ENCODE measurements around the gene KCNMA1.

KCNMA1 gene

DNA sequence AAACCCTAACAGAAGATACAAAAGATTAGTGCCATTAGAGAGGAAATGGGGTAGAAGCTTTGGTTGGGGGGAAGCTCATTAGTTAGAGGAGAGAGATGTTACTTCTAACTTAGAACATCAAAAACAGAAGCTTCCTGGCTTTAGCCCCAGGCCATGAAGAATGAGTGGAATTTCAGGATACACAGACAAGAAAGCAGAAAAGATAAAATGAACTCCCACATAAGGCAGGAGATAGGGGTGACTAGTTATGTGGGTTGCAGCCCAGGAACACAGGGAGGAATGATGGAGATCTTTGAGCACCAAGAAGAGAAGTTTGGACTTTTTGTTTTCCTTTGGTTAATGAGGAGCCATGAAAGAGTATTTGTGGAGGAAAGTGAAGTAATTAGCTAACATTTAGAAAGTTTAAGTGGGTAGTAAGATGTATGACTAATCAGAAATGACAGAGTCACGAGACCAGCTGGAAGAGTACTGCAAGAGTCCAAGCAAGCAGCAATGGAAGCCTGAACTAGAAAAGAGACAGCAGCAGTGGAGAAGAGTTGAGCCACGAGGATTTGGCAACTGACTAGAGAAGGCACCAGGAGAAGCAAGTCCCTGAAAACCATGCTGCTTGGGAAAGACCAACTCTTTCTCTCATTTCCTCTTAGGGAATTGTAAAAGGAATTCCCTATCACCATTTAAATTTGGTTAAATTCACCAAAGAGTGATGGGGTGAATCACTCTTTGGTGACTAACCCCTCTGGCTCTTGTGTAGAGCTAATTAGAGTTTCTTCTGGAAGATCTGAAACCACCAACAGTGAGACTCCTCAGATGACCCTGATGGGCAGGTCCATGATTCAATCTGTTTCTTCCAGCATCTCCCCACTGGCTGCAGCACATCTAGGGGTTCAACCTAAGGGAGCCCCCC lies 131.9 kb downstream of the KCNMA1 start:
- DNase-seq: no peak

DNA sequence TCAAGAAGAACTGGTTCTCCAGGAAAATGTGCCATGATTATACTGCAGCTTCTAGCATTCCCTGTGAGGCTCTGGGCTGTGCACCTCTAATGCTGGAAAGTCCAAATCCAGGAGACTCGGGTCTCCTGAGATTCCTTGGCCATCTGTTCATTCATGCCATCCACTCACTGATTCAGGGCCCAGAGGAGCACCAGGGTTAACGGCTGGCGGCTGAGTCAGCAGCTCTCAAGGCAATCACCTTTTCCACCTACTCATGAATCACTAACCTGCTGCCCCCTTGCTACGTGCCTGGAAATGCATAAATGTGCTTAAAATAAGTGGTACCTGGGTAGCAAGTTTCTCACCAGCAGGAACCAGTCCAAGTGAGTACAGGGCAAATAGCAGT lies 132.7 kb downstream of the KCNMA1 start:
- peak in 1 of 3 experiments; percentile 5 for DNase-seq

DNA sequence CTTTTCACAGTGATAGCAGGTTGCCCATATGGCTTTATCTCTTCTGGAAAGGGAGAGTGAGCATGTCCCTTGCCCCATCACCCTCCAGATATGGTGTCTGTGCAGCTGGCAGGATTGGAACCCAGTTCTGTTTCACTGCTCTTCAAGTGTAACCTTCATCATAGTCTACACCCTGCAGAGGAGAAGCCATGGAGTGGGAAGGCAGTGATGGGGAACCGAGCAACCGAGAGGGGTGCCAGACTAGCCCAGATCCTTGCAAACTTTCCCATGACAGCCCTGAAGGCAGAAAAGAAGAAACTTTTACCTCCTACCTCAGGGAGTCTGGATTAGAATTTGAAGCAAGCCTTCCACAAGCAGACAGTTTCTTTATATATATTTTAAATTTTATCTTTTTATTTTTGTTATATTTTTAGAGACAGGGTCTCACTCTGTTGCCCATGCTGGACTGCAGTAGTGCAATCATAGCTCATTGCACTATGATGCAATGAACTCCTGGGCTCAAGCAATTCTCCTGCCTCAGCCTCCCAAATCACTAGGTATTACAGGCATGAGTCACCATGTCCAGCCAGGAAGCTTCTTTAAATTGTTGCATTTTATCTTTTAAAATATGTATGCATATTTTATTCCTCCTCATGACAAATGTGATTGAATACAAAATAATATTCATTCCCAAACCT lies 133.3 kb downstream of the KCNMA1 start:
- no peak for DNase-seq

DNA sequence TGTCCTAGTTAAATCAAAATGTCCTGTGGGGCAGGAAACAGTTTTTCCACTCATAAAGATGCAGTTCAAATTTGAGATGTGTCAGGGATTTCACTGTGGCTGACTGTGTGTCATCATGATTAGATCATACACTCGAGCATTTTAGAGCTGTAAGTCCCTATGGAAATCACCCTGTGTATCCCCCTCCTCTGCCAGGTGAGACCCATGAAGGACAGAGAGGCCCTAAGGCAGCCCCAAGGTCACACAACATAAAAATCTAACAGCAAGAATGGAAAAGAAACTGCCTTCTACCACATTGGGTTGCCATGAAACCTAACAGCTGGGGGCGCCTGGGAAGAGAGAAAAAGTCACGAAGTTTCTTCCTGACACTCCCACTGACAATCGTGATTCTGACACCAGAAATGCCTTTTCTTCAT lies 135.8 kb downstream of the KCNMA1 start:
- DNase-seq: no peak

DNA sequence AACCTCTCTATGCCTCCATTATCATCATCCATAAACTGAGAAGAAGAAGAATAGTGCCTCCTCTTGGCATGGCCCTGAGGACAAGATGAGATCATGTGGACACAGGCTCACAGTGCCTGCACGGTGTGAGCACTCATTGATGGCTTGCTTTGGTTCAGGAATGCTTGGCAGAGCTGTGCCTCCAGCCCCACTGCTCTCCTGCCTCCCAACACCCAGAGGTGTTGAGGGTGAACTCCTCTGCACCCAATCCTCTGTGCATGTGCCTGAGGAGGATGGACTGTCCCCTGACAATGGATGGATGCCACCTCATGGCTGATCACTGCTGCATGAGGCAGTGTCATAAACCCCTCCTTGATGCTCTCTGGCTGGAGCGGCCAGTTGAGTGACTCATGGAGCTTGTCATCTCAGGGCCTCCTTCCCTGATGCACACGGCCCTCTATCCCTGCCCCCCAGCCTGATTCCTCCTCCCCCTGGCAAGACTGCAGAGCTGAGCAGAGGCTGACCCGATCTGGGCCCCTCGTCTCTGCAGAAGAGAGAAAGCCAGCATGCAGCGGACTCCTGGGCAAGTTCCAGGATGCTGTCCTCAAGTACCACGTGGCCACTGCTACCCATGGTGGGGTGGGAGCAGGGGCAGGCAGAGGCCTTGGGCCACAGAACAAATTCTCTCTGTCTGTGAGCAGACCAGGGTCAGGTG lies 136.3 kb downstream of the KCNMA1 start:
- DNase-seq: no peak

DNA sequence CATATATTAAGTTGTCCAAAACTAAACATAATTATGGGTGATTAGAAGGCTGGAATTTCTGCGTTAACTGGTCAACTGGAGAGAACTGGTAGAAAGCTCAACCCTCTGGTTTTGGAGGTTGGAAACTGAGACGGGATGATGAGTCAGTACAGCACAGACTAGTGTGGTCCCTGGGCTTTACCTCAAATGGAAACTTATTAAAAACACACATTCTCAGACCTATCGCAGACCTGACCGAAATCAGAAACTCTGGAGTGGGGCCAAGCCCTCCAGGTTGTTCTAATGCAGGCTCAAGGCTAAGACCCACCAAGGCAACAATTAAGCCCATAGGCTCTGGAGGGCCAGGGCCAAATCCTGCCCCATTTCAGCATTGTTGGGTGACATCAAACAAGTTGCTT lies 136.9 kb downstream of the KCNMA1 start:
- no peak for DNase-seq

DNA sequence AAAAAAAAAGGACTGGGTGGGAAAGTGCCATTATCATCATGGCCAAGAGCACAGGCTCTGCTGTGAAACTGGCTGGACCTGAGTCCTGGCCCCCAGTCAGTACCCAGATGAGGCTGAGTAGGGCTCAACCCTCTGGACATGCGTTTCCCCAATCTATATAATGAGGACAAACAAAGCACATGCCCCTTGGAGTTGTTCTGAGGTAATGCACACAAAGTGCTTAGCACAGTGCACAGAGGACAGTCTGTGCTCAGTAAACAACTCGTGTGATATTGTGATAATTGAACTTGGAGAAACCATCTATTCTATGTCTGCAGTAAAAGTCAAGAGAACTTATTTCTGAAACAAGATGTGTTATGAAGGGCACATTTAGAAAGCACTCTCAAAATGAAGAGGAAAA lies 138.8 kb downstream of the KCNMA1 start:
- no peak for DNase-seq

DNA sequence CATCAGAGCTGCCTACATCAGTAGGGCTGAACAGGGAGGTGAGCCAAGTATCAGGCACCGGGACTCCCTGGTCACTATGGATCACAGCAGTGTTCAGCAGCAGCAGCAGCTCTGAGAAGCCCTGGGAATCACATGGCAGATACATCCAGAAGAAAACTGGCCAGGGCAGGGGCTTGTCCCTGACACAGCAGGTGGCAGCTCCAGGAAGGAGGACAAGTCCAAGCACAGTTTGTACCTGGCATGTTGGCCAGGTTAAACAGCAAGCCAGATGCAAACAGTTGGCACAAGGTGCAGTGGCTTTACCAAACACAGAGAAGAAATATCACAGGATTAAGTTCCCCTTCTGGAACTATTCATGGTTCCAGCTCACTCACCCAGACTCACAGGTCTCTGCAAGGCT lies 139.4 kb downstream of the KCNMA1 start:
- DNase-seq: no peak

DNA sequence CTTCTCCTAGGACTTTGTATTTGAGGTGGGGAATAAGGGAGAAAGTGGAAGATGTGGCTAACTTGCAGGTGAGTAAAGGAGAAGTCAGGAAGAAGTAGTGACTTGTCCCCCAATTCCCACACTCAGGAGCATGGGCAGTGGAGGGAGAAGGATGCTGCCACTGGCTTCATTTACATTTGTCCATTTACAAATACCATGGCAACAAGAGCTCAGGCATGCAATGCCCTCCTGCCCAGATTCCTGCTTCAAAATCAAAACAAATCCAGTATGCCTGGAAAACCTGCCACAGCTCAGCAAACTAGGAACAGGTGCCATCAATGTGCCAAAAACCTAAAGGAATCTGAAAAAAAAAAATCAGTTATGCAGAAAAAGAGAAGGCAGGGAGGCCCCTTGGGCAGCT lies 139.9 kb downstream of the KCNMA1 start:
- DNase-seq: no peak

DNA sequence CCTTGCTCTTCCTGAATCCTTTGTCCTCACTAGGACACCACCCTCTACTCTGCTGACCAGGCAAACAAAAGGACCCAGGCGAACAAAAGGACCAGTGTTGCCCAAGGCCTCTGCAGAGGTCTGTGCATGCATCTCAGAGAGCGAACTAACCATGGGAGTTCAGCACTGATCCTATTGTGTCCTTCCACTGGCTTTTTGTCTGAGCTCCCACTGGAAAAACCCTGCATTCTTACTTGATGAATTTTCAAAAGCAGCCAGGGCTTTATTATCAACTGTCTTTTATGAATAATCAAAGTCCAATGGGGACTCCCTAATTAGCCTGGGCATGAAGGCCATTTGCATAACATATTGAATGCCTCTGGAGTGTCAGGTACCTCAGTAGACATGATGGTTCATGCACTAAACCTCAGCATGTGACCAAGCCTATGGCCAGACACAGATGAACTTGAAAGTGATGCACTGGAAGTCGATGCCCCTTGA lies 140.6 kb downstream of the KCNMA1 start:
- peak in 2 of 3 experiments; percentile 34 to 70 for DNase-seq

DNA sequence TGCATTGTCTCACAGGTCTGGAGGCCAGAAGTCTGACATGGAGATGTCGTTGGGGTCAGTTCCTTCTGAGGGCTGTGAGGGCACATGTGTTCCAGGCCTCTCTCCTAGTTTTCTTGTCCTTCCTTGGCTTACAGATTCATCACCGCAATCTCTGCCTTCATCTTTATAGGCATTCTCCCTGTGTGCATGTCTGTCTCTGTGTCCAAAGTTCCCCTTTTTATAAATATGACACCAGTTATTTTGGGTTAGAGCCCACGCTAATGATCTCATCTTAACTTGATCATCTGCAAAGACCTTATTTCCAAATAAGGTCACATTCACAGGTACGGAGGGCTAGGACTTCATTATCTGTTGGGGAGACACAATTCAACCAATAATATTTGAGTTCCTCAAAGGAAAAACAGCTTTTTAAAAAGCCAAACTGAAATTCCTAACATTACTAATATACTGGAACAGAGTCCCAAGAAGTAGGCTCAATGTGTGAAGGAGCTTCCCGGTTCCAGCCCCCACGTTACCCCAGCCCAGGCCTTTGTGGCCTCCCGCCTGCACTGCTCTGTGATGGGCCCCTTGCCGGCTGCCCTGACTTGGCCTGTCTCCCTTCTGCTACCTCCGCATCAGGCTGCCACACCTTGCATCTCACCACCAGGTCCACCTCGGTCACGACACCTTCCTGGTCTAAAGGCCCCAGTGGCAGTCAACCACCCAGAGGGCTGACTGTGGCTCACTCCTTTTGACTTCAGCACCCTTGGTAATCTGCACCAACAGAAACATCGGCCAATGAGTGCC lies 142.7 kb downstream of the KCNMA1 start:
- no peak for DNase-seq

DNA sequence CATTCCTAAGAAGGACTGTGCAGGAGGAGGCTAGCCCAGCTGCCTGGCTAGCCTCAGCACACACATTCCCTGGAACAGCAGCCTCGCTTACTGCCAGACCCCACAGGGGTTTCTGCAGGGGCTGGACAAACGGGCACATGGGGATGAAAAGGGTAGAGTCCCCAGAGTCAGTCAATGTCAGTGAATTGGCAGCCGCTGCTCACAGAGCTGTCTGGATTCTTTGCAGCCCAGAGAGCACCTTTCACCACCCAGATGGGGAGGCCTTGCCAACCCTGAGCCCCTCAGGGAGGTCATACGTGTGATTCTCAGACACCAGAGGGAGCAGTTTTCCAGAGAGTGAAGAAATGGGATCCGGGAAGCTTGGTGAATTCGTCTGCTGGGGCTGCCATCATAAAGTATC lies 143.3 kb downstream of the KCNMA1 start:
- DNase-seq: peak in 2 of 3 experiments; percentile 19 to 33

DNA sequence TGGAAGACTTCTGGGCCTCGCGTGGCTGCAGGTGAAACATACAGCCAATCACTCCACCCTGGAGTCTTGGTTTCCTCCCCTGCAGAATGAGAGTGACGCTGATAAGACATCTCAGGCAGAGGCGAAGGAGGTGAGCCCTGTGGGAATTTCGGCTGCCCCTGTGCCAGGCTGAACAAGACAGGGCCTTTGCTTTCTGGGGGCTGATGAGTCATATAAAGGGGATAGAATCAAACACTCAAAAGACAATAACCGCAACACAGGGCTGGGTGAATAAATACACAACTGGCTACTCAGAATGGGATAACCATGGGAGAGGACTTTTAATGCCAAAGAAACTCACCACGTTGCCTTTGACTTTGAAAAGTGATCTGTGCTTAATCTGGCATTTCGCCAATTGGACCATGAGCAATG lies 143.8 kb downstream of the KCNMA1 start:
- no peak for DNase-seq

DNA sequence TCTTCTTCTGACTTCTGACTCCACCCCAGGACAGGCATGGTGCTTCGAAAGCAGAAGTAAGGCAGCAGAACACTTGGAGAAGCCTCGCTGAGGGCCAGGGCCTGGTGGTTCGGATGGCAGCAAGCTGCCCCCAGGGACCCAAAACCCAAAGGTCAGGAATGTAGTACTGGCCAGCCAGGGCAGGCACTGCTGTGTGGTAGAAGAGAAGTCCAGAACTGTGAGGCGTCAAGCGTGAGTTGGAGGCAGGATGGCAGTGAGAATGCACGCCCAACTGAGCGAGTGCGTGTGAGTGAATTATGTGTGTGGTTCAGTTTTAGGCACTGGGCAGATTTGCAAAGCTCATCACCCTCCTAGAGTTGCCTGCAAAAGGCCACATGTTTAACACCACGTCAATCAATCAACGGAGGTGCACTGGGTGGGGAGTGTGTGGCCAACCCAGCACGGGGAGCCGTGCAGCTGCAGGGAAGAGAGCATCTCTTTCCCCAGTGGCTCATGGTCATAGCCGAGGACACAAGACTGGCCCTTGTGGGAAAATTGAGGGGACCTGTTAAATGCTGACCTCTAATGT lies 144.3 kb downstream of the KCNMA1 start:
- no peak for DNase-seq

DNA sequence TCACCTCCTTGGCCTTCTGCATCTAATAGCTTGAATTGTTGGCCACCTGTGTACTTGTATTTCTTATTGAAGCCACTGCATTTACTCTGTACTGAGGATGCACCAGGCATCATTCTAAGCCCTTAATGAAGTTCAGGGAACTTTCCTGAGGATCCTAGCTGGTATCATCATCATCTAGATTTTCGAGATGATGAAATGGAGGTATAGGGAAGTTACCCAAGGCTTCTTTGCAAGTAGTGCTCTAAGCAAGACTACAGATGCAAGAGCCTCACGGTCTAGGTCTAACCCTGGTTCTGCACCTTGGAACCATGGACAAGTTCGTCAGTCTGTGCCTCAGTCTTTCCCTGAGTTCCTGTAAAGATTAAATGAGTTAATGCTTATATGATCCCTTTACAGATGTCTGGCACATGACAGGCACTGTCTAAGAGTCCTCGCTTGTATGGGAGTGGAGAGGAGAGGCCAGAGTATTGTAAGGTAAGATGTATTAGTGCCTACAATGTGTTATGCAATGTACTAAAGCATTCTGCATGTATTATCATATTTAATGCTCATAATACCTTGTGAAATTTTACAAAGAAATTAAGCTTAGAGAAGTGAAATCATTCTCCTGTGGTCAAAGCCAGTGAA lies 145.1 kb downstream of the KCNMA1 start:
- no peak for DNase-seq

DNA sequence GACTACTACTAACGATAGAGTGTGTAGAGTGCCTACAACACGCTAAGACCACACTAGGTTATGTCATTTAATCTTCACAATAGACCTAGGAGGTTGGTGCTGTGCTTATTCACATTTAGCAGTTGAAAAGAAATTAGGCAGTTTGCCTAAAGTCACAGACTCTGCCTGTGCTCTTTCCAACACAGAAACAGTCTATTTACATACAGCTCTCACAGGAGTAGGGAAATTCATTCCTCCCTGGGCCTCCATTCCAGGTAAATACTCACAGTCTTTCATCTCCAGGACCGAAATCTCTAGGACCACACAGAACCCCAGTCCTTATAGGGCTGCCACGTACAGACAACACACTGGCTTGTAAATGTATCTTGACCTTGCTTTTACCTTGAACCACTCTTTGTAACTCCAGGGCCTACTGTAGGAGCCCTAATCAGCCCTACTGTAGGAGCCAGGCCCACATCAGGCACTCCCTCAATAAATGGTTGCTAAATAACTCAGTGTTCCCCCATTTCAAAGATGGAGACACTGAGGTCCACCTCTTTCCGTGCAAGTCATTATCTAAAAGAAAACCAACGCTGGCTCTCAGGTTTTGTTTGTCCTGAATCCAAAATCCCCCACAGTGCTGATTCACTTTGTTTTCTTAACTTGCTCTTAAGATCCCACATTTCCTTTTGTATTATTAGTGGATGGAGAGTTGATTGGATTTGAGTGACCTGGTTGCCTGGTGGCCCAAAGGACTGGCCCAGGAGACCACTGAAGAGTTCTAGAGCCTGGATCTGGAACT lies 146.9 kb downstream of the KCNMA1 start:
- DNase-seq: no peak

DNA sequence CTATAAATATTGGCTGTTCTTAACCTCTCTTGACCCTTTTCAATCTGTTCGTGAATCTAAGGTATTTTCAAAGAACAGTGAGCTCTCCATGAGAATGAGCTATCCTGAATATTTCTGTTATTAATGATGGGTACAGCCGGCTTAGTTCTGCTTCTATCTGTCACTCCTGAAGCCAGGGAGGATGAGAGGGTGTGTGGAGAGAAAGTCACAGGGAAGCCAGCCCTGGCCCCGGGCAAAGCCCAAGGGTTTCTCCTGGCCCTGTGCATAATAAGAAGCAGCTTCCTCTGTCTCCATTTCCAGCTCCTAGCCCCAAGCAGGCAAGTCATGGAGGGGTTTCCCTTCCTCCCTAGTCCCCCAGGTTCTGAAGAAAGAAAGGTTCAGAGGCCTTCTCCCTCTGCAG lies 151.1 kb downstream of the KCNMA1 start:
- DNase-seq: no peak

DNA sequence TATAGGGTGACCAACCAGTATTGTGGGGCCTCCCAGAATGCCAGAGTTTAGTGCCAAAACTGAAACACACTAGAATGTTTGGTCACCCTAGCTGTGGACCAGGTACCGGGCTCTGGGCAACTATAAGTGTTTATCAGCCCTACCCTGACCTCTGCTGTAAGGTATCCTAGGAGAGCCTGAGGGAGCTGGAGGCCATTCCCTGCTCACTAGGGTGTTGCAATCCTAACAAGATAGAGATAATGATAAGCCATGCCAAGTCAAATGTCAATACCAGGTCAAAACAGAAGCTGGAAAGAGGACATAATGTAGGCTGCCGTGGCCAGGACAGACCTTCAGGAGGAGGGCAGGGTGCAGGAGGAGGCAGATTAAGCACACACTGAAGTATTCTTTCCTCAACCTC lies 151.8 kb downstream of the KCNMA1 start:
- no peak for DNase-seq

DNA sequence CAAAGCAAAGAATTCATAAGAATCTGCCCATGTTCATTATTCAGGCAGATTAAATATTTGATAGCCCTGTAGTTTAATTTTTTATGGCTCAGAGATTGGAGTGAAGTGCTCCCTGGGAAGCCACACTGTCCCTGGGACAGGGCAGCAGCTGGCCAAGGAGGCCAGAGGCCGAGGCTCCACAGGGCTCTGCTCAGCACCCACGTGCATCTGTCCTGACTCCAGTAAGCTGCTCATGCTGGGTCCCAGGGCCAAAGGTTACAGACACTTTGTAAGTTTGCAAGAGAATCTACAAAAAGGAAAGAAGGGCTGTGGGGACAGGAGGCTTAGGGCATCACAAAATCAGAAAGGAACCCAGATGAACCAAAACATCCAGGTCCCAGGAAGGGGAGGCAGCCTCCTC lies 155.5 kb downstream of the KCNMA1 start:
- no peak for DNase-seq

DNA sequence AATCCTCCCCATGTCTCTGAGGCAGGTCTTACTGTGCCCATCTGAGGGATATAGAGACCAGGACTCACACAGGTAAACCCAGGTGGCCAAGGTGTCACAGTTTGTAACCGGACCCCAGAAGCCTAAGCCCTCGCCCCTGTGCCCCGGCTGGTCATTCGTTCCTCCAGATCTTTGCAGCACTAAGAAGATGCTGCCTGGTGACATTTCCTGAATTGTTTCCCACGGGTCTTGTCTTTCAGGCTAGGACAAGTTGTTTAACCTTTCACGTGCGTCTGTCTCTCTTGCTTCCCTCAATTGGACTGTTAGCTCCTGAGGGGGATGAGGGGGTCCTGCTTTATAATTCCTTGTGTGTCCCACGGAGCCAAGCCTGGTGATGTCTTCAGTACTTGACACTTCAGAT lies 158.0 kb downstream of the KCNMA1 start:
- DNase-seq: peak in 1 of 3 experiments; percentile 37

DNA sequence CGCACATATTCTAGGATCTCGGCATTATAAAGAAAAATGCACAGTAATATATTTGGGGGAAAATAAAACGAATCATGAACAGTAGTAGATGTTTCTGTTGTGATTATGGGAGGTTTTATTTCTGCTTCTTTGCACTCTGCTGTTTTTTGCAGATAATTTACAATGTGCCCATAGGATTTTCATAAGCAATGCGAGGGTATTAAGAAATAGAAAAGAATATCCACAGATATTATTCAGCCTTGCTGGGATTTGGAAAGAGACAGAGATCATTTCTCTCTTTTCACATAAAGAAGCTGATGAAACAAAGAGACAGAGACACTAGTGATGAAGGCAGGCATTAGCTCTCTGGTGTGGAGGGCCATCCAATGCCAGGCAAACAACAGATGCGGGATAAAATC lies 158.6 kb downstream of the KCNMA1 start:
- DNase-seq: no peak

All from NCI-H1417 (cell line).